Measurements from ENCODE around the gene TMEM52B.

Gene TMEM52B

GRCh38 chr12:10178821-10179220, at the start of gene TMEM52B:
TMEM52B (plus strand) TSS chr12:10179032; CDS start chr12:10179575, 543 bp downstream.
- DNase-seq, result no peak

DNA sequence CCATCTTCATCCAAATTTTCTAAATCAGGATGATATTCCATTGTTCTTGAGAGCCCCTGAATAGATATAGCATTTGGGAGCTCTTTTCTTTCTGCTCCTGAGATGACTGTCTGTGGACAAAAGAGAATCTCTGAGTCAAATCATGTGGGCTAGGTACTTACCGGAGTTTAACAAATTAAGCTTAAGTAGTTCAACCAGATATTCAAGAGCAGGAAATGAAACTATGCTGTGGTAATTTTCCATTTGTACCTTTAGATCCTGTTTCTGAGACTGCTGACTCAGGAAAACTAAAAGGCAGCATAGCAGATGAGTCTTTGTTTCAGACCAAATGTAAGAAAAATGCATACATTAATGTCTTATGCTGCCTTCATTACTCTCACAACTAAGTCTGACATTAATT, 48.8 kb upstream of the TMEM52B start, which contains the start of gene CLEC7A:
CLEC7A (minus strand) TSS at position 158 of the 400 bp plus-strand sequence; CDS start at position 41, 117 bp downstream.
- DNase-seq, result no peak

DNA sequence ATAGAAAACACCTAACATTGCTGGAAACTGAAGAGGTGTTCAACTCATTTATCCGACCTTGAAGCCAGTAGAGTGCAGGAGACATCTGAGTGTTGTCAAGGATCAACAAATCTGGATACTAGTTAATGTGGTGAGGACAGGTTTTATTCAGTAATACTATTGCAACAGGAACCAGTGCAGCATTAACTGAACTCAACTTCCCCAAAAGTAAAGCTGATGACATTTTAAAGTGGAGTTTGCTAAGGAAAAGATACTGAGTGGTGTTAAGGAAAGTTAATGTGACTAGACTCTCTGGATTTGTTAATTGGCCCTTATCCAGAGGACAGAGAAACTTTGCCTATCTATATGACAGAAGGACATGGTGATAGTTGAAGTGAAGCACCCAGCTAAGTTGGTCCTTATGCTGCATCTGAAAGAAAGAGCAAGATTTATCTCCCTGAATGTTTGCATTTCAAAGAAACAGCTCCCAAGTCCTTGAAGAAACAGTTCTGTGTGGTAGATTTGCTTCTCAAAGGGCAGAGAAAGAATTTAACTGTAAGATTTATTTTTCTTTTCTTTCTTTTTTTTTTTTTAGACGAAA, 47.6 kb upstream of the TMEM52B start:
- no peak for DNase-seq

GRCh38 chr12:10132850-10133370, 45.9 kb upstream of the TMEM52B start:
- no peak for DNase-seq

GRCh38 chr12:10135126-10135525, 43.7 kb upstream of the TMEM52B start:
- DNase-seq, result no peak

GRCh38 chr12:10136637-10137205, 42.1 kb upstream of the TMEM52B start:
- no peak for DNase-seq

DNA sequence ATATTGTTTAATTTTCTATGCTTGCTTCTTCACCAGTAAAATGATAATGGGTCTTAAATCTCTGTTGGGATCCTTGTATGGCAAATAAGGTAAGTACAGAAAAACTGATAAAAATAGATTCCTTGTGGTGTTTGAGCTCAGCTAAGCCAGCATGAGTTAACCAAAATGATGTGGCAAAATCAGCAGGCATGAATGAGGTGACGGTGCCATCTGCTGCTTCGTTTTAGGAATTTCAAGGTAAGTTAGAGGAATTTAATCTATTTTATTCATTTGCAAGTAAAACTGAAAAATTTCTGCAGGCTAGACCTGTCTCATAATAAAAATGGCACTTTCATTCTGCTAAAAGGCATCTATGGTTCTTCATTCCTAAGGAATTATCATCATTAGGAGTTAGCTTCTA, 38.8 kb upstream of the TMEM52B start:
- DNase-seq, result no peak

DNA sequence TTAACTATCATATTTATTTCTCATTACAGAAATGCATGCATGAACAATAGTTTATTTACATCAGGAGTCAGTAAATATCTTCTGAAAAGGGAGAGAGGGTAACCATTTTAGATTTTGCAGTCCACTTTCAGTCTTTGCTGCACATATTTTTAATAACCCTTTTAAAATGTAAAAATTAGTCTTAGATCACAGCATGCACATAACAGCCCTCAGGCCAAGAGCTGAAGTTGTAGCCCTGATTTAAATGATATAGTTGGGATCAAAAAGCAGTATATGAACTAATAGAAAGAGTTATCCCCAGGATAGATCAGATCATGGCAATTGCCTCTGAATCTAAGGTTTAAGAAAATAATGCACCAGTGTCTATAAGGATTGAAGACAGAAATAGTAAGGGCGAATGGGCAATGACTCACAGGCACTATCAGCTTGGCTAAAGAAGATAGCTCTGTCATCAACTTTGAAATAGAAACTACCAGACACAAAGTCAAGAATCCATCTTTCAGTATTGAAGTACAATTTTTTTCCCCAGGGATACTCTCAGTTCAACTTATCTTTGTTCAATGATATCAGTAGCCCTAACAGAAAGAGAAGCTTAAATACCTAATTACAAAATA, 35.7 kb upstream of the TMEM52B start:
- DNase-seq, result no peak

GRCh38 chr12:10147714-10148403, 31.0 kb upstream of the TMEM52B start:
- no peak for DNase-seq

- no peak for DNase-seq
These were observed 27.2 kb upstream of the TMEM52B start for GRCh38 chr12:10151621-10152020.

DNA sequence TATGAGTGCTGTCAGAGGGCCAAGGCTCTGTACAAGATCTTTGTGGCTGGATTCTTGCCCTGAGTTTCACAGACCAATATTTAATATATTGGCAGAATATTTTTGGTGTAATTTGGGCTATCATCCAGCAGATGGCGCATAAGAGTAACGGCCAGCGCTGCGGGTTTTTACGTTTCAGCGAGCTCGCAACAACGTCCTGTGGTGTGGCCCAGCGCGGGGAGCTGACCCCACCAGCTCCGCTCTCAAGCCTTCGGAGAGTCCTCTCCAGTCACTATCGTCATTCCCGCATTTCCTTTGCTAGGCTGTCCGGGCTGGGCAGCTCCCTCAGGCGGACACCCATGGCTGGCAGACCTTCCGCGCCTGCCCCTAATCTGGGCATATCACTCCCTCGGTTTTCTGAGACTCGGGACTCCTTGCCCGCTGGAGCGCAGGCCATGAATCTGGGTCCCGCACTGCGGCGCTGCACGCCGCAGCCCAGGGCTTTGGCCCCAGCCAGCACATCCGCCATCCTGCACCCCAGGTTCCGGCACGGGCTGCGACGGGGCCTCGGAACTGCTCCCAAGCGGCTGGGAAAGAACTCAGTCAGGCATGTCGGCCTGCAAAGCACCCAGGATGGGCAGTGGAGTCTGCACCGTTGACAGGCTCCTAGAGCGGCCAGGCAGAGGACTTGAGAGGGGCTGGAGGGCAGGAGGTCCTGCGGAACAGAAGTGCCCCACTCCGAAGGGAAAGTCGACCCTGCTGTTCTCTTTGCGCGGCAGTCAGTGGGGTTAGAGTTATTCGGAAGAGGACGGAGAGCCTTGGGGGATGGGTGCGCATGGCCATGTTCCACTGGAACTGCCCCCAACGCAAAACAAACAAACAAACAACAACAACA, 25.3 kb upstream of the TMEM52B start:
- DNase-seq, result no peak

GRCh38 chr12:10154145-10154496, 24.7 kb upstream of the TMEM52B start:
- no peak for DNase-seq

- DNase-seq, result no peak
These were observed 22.9 kb upstream of the TMEM52B start for GRCh38 chr12:10155966-10156365.

DNA sequence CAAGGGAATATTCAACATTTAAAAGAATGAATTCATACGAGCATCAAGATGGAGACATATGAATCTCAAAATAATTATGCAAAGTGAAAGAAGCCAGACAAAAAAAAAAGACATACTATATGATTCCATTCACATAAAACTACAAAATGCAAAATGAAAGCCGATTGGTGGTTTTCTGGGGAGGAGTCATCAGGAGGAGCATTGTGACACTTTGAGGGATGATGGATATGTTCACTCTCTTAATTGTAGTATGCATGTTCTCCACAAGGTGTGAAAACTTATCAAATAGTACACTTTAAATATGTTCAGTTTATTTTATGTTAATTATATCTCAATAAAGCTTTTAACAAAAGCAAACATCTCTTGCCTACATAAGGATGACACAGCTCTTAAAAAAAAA, 20.4 kb upstream of the TMEM52B start:
- no peak for DNase-seq

DNA sequence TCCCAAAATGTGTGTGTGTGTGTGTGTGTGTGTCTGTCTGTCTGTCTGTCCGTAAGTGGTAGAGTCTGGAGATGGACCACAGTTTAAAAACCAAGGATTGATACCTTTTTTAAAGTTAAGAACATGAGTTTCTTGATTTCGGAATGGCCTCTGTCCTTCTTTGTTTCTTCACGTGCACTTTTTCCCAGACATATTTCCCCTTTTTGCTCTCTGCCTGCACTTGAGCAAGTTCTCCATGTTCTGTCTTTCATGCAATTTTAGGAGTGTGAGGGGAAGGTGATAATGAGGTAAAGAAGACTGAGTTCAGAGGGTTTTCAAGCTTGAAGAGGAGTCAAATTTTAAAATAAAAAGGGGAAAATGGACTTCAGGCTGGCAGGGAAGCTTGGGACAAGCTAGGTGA, 19.6 kb upstream of the TMEM52B start:
- no peak for DNase-seq

GRCh38 chr12:10160617-10161385, 18.0 kb upstream of the TMEM52B start:
- DNase-seq, result no peak

DNA sequence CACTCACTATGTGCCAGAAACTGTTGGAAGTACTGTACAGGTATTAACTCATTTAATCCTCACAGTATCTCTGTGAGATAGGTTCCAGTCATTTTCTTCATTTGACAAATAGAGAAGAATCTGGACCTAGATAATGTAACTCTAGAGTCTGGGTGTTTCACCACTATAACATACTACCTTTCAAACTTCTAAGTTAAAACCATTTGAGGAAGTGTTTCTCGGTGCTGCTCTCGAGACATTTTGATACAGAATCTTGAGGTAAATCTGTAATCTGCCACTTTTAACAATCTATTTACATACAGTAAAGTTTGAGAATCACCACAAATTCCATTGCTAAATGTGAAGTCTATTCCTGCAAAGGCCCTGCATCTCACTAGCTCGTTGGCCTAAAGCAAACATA, 15.7 kb upstream of the TMEM52B start:
- DNase-seq, result no peak

- DNase-seq, result no peak
These were observed 13.4 kb upstream of the TMEM52B start for GRCh38 chr12:10165421-10165820.

DNA sequence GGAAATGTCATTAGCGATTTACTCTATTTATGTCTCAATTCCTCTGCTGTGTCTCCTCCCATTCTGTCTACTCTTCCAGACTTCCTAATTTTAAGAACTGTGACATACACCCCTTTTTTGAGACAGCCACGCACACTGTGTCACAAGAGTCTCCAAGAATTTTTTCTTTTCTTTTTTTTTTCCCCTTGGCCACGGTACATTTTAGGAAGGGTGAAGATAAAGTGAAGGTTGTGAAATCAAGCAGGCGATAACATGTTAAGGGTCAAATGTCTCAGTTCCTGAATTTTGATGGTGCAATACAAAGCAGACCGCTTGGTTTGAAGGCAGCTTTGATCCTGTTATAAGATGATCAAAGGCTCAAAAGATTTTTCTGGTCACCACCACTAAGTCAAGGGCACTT, 11.2 kb upstream of the TMEM52B start:
- no peak for DNase-seq

DNA sequence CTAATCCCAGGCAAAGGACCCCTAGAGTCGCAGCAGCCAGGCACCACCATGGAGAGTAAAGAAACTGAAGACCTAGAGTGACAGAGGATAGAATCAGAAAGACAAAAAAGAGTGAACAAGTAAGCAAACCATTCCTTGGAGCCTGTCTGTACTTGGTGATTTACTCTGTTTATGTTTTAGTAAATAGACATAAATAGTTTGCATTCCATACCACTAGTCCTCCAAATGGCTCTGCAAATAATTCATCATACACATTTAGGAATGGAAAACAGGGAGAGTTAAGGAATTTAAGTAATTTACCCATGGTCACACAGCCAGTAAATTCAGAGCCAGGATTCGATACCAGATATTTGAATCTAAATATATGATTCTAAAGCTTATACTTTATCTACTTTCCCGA, 9.7 kb upstream of the TMEM52B start:
- no peak for DNase-seq

DNA sequence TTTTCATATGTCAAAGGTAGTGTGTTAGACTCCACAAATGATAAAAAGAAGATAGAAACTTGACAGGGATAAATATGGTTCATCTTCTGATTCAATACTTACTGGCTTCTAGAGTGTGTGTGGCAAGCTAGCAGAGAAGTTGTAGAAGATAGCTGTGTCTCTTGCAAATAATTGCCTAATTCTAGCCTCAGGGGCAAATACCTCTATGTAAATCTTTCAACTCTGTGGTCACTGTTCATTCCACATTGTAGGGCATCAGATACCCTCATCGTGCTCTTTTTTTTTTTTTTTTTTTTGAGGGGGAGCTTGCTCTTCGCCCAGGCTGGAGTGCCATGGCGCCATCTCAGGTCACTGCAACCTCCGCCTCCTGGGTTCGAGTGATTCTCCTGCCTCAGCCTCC, 8.6 kb upstream of the TMEM52B start:
- DNase-seq, result no peak

Data from DMS 273 treated with DMSO at 0.1 percent for 48 hours (cell line).